HG03196 (cell line): Measurements from ENCODE around the gene SYDE1.

Experiments
- ATAC-seq: cut with Tn5 transposase; IDR thresholded peaks from one replicate; pipeline ENCODE4 v1.9.1; 2021; ENCODE audit not compliant: unreplicated experiment

The SYDE1 gene

GRCh38 chr19:15125232-15126067, 18.2 kb downstream of the SYDE1 start:
- peak; percentile 84 for ATAC-seq

DNA sequence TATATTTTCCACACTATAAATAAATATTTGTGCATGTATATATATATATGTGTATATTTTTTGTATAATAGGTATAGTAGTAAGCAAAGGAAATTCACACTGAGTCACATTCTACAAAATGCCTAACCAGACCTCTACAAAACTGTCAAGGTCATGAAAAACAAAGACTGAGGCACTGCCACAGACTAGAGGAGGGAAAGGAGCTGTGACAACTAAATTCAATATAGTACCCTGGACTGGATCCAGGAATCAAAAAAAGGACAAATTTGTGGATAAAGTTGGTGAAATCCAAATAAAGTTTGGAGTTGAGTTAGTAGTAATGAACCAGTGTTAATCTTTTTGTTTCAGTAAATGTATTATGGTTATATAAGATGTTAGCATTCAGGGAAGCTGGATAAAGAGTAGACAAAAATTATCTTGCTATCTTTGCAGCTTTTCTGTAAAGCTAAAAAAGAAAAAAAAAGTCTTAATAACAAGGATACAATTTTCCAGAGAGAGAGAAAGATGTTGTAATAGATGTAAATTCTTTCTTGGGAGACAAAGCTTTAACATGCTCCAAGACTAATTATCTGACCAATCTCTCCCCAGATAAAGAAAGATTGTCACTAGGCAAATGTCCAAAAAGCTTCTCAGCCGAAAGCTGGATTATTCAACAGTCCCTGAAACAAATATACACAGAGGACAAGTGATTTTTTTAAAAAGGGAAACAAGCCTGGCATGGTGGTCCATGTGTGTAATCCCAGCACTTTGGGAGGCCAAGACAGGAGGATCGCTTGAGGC, 19.1 kb downstream of the SYDE1 start:
- ATAC-seq, result no peak

DNA sequence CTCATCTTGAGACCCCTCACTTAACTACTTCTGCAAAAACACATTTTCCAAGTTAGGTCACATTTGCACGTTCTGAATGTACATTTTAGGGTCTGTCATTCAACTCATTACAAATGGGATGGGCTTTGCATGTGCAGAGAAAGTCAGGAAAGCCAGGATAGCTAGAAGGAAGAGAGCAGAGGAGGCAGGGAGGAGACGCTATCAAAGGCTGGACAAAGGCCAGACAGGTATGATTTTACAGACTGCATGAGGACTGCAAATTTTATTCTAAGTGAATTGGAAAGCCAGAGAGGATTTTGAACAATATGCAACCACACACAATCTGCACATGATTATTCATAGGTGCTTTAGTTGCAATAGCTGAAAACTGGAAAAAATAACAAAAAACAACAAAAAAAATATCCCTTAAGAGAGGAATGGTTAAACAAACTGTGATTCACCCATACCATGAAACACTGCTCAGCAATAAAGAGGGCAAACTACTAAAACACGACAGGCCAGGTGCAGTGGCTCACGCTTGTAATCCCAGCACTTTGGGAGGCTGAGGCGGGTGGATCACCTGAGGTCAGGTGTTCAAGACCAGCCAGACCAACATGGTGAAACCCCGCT, 21.1 kb downstream of the SYDE1 start:
- ATAC-seq, result no peak

- no peak for ATAC-seq
Observed at GRCh38 chr19:15129856-15130585, 22.8 kb downstream of the SYDE1 start.

- ATAC-seq, result no peak
Observed at GRCh38 chr19:15136234-15136954, 29.2 kb downstream of the SYDE1 start.

- no peak for ATAC-seq
Observed at GRCh38 chr19:15137777-15138176, 30.6 kb downstream of the SYDE1 start.

GRCh38 chr19:15138427-15138826, 31.2 kb downstream of the SYDE1 start:
- no peak for ATAC-seq

GRCh38 chr19:15141143-15141542, 33.9 kb downstream of the SYDE1 start:
- ATAC-seq, result no peak

GRCh38 chr19:15142313-15142712, 35.1 kb downstream of the SYDE1 start:
- no peak for ATAC-seq

DNA sequence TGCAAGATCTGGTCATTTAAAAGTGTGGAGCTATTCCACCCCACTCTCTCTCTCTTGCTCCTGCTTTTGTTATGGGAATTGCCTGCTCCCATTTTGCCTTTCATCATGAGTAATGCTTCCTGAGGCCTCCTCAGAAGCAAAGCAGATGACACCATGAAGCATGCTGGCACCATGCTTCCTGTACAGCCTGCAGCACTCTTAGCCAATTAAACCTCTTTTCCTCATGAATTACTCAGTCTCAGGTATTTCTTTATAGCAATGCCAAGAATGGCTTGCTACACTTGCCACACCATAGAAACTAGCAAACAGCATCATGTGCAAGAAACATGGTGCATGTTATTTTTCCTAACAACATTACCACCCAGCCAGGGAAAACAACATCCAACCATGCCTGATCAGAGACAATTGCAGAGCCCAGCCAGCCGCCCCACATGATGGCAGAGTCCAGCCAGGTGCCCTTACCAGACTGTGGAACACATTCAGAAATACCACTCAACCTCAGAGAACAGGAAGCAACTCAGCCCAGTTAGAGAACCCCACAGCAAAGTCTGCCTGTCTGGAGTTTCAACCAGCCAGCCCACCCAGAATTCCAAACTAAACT, 36.9 kb downstream of the SYDE1 start:
- ATAC-seq, result no peak

DNA sequence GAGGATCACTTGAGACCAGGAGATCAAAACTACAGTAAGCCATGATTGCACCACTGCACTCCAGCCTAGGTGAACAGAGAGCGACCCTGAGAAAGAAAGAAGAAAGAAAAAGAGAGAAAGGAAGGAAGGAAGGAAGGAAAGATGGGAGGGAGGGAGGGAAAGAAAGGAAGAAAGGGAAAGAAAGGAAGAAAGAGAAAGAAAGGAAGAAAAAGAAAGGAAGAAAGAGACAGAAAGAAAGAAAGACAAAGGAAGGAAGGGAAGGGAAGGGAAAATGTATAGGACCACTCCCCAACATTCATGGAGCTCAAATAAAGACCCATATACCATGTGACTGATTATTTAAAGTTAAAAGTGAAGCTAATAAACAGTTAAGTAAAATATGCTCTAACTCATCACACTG, 39.9 kb downstream of the SYDE1 start:
- ATAC-seq, result no peak

DNA sequence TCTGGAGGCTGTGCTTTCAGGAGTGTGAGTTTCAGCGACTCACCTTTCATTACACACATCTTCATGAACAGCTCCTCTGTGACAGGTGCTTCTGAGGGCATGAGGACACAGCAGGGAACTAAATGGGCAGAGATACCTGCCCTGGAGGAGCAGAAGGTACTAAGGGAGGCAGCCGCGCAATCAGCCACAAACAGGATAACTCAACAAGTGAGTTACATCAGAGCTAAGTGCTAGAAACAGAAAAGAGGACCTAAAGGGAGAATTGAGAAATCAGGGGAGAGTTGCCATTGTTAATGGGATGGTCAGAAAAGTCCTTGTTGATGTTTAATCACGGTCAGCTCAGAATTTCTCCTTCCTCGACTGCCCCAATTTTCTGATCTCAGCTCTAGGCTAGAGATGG, 42.5 kb downstream of the SYDE1 start:
- no peak for ATAC-seq

DNA sequence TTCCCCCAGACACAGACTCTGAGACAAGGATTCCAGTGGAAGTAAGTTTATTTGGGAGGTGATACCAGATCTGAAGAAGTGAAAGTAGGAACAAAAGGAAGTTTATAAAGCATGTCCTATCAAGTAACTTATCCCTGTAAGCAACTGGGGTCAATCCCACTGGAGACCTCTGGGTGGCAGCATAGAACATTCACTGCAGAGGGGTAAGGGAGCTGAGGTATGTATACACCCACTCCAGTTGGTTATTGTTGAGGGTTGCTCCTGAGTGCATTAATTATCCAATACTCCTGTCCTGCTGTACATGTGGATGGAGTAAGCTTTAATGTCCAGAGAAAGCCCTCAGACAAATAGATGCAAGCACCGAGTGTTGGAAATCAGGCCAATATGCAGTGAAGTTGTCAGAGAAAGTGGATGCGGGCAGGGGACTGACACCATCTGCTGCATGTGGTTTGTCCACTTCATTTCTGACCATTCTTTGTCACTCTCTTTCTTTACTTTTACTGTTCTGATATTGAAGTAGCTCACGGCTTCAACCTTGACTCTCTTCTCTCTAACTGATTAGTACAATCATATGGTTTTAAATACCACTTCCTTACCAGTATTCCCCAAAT, 46.9 kb downstream of the SYDE1 start:
- no peak for ATAC-seq

DNA sequence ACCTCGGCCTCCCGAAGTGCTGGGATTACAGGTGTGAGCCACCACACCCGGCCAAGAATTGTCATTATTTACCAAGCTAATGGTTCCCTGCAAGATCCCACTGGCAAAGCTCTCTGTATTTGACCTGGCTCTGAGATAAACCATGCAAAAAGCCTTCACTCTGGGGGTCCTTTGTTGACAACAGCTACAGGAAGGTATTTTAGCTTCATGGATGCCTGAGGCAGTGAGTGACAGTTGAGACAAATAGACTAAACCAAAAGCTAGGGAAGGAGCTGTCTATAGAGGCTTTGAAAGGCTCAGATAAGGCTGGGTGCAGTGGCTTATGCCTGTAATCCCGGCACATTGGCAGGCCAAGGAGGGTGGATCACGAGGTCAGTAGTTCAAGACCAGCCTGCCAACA, 48.1 kb downstream of the SYDE1 start:
- ATAC-seq, result no peak

DNA sequence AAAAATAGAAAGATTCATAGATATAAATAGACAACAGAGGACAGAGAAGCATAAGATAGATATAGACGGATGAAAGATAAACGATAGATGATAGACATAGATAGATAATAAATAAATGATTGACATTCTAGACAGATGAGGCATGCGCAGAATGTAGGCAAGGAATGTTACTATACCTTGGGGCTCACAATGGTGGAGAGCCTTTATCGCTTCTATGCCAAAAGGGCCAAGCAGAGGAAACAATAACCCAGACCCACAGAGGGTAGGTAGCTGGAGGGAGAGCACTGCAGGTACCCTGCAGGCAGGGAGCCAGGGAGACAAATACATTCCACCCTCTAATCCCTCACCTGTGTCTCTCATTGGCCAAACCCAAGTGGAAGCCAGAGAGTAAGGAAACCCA, 49.2 kb downstream of the SYDE1 start:
- ATAC-seq, result no peak

DNA sequence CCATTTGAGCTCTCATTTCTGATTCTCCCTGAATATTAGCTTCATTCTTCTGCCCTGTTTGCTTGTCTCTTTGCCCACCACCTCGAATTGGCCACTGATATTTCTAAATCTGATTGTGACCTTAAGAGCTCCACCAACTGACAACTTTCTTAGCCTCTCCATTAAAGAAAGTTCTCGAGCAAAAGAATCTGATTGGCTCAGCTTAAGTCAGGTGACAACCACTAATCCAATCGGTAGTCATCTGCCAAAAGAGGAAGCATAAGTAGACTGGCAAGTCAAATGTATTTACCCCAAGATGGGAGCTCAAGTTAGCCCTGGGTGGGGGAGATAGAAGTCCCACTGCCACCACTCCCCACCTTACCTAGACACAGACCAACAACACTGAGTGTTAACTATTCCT, 52.0 kb downstream of the SYDE1 start:
- no peak for ATAC-seq

- ATAC-seq, result no peak
Observed at GRCh38 chr19:15161028-15161984, 54.1 kb downstream of the SYDE1 start.
